ENCODE results near the gene CEP295NL.

- TF ChIP-seq CEBPB (IDR thresholded peaks at IDR 0.05; ENCODE audit: low read depth, low read length) (no peak), CTCF (IDR thresholded peaks at IDR 0.05; ENCODE audit: control extremely low read depth in 1 of 3, insufficient read depth in 1 of 3, low read depth in 1 of 3, low read length in 3 of 3) (no peak), MAX (IDR thresholded peaks at IDR 0.05) (no peak), ZNF274 (IDR thresholded peaks at IDR 0.05; ENCODE audit: borderline replicate concordance, extremely low read depth, low read length) (no peak), SUZ12 (IDR thresholded peaks at IDR 0.05; ENCODE audit: low read length) (no peak), EGR1 (IDR thresholded peaks at IDR 0.05; ENCODE audit: borderline replicate concordance, low read depth, low read length) (no peak), POLR2A (IDR thresholded peaks at IDR 0.05; ENCODE audit: control extremely low read depth in 1 of 2, low read depth in 2 of 2, low read length in 2 of 2) (no peak)
Measured at GRCh38 chr17:78922816-78923498, 20.0 kb upstream of the CEP295NL start.

All from H1 (cell line).